ENCODE measurements around the gene OR8B3.

Gene OR8B3

GRCh38 chr11:124346311-124346955 lies 52.4 kb downstream of the OR8B3 start:
- DNase-seq, result no peak

Data from stimulated activated naive CD4-positive, alpha-beta T cell (primary cell).